Ovary (tissue), 9 donors: ENCODE results near the gene ADCK2. TPM values are rescaled to one million over a fixed set of nuclear protein-coding genes. Genes with fewer than 3 reads are reported as not detected.
"Not testable (repeated sequence)": the region's sequence is repeated elsewhere in the genome, so short reads cannot be mapped to it uniquely, and the experiment has no call there.

ENCODE experiments used
- DNase-seq, 5 donors: peaks; one replicate each; pipeline ENCODE4 v3.0.0-alpha.2; 2019 to 2020
- H3K27ac ChIP-seq, 2 donors: fragments of 200-600 bp; one replicate each; pipeline versions ENCODE4 v1.5.1 to v1.8.0; 2019 to 2022
- H3K27me3 ChIP-seq: fragments of 200-600 bp; one replicate; pipeline ENCODE4 v1.8.0; 2022
- H3K36me3 ChIP-seq: fragments of 200-600 bp; sonication (generic); one replicate; pipeline ENCODE4 v1.5.1; 2019
- H3K4me1 ChIP-seq: one replicate; pipeline ENCODE4 v1.8.1; 2013; ENCODE audit warnings: mild to moderate bottlenecking, moderate library complexity; ENCODE audit not compliant: insufficient read depth
- H3K4me3 ChIP-seq: fragments of 200-600 bp; sonication (generic); one replicate; pipeline ENCODE4 v1.5.1; 2017
- H3K9me3 ChIP-seq, 2 donors: fragments of 200-600 bp in 1 of 2; sonication (generic) in 1 of 2; one replicate each; pipeline versions ENCODE4 v1.5.1 to v1.8.1; 2013 to 2019; ENCODE audit warnings: mild to moderate bottlenecking in 1 of 2, moderate library complexity in 1 of 2
- CTCF ChIP-seq, 3 donors: fragments of 450-650 bp in 2 of 3; fragments of 200-600 bp in 1 of 3; IDR thresholded peaks; one replicate each; pipeline versions ENCODE4 v1.5.1 to v1.8.0; 2016 to 2022; ENCODE audit warnings: antibody characterized with exemption in 3 of 3, mild to moderate bottlenecking in 1 of 3
- EP300 ChIP-seq: sonication (generic); formaldehyde crosslinking; IDR thresholded peaks from one replicate; pipeline ENCODE4 v1.6.1; 2017; ENCODE audit warnings: antibody characterized with exemption
- POLR2A ChIP-seq: fragments of 450-650 bp; IDR thresholded peaks from one replicate; pipeline ENCODE4 v1.6.1; 2017; ENCODE audit warnings: antibody characterized with exemption, mild to moderate bottlenecking, moderate library complexity
- WGBS, 3 donors: extraction: QIAGEN DNeasy Blood & Tissue Kit in 1 of 3; methylation state at CpG; one replicate each; pipeline versions ENCODE4 v1.1.5 to v1.1.7; 2013 to 2017; 5-methylcytosine and 5-hydroxymethylcytosine counted together
- intact Hi-C, 4 donors: fragments of 100-400 bp; cut with DNase I; formaldehyde crosslinking; loops; one replicate each; pipeline versions ENCODE4 v1.11.0 to v1.15.1; 2022 to 2023
- polyA plus RNA-seq, 2 donors: library from polyadenylated mRNA; stranded (reverse); fragments of 200-250 nt in 1 of 2; fragments of 350-450 nt in 1 of 2; fragmentation: Illumina TruSeq in 1 of 2; extraction: RNeasy Lipid Tissue Mini Kit (QIAGEN cat#74804) in 1 of 2; gene quantifications; one replicate each; pipeline ENCODE4 v1.2.3, GENCODE V29; 2013 to 2014
- total RNA-seq, 7 donors: library from RNA; depleted of rRNA in 2 of 7; stranded (reverse); fragments of >200 nt in 2 of 7; fragmentation: NEBNext Ultra II Directional in 3 of 7; extraction: Animal tissue kit (Norgen Biotek cat#: 25700) in 3 of 7; gene quantifications; one replicate each; pipeline versions ENCODE4 v1.1.0 to v1.2.4, GENCODE V29; 2016 to 2023
- donor health status: DM: no; HTN: no; CAD: no; lungs with moderate emphysema.
- donor health status: DM: no; HTN: no; CAD: no.
- donor health status: Bipolar disorder and iron deficiency.
- donor health status: DM: yes; HTN: yes; CAD: no.
- donor health status: DM: no; HTN: no; CAD: no.
- donor health status: DM: yes; HTN: yes; CAD: no.

Gene ADCK2
- total and polyA plus RNA-seq, 9 donors: 12.0 to 22.5 (median 19.1) TPM

- Histone ChIP-seq H3K9me3 (no peaks in the 10 kb centered on the region), H3K27ac (no peak overlapping the region), H3K4me1 (no peaks in the 10 kb centered on the region), H3K27me3 (no peaks in the 10 kb centered on the region), H3K36me3 (no peaks in the 10 kb centered on the region), H3K4me3 (no peak overlapping the region)
- WGBS, 3 donors: 58 to 61% (median 61%) methylated on average over 8 of the region's 8 CpGs
- intact Hi-C loops: no loop called here
- DNase-seq: peak in 2 of 5 donors; percentile 25 to 31
- TF ChIP-seq CTCF (IDR thresholded peaks at IDR 0.05) (peak in 1 of 3 donors; percentile 8), POLR2A (no peak)
Observed at GRCh38 chr7:140674899-140675701, 2.4 kb downstream of the ADCK2 start.

- intact Hi-C loops: no loop called here
- H3K27ac ChIP-seq: no peak overlapping the region
- TF ChIP-seq CTCF (IDR thresholded peaks at IDR 0.05) (no peak), POLR2A (no peak), EP300 (no peak)
Observed at GRCh38 chr7:140675726-140676125, 3.0 kb downstream of the ADCK2 start.

GRCh38 chr7:140676306-140676705, 3.6 kb downstream of the ADCK2 start:
- no peaks in the 10 kb centered on the region for H3K4me1 ChIP-seq
- H3K36me3 ChIP-seq: no peaks in the 10 kb centered on the region
- no peak overlapping the region for H3K4me3 ChIP-seq
- TF ChIP-seq POLR2A (no peak), CTCF (IDR thresholded peaks at IDR 0.05) (no peak), EP300 (no peak)
- no peak for DNase-seq
- H3K27ac ChIP-seq: no peak overlapping the region
- intact Hi-C loops: no loop called here
- no peaks in the 10 kb centered on the region for H3K9me3 ChIP-seq
- no peaks in the 10 kb centered on the region for H3K27me3 ChIP-seq
- WGBS, 3 donors: 89 to 94% (median 92%) methylated on average over 3 of the region's 3 CpGs

More at GRCh38 chr7:140675726-140676125, 3.0 kb downstream of the ADCK2 start:
- 83 to 89% (median 84%) methylated on average over 4 of the region's 4 CpGs for WGBS, 3 donors
- Histone ChIP-seq H3K4me3 (no peak overlapping the region), H3K9me3 (no peaks in the 10 kb centered on the region), H3K27me3 (no peaks in the 10 kb centered on the region), H3K4me1 (no peaks in the 10 kb centered on the region), H3K36me3 (no peaks in the 10 kb centered on the region)
- no peak for DNase-seq

GRCh38 chr7:140676956-140677355, 4.2 kb downstream of the ADCK2 start:
- H3K27me3 ChIP-seq, H3K9me3 ChIP-seq, intact Hi-C loops, DNase-seq, H3K27ac ChIP-seq, H3K36me3 ChIP-seq, H3K4me1 ChIP-seq, H3K4me3 ChIP-seq: not testable (repeated sequence)
- WGBS, 3 donors: 93 to 94% (median 93%) methylated on average over 11 of the region's 11 CpGs

- no peaks in the 10 kb centered on the region for H3K36me3 ChIP-seq
- H3K9me3 ChIP-seq: no peaks in the 10 kb centered on the region
- H3K27ac ChIP-seq: no peak overlapping the region
- 90 to 91% (median 91%) methylated on average over 3 of the region's 3 CpGs for WGBS, 3 donors
- no peaks in the 10 kb centered on the region for H3K4me1 ChIP-seq
- intact Hi-C loops: no loop called here
- H3K4me3 ChIP-seq: no peak overlapping the region
- DNase-seq: no peak
- TF ChIP-seq EP300 (no peak), POLR2A (no peak), CTCF (IDR thresholded peaks at IDR 0.05) (no peak)
- H3K27me3 ChIP-seq: no peaks in the 10 kb centered on the region
Observed at GRCh38 chr7:140677496-140677895, 4.8 kb downstream of the ADCK2 start.
